ENCODE results near the gene RAB26. TPM values are rescaled to one million over a fixed set of nuclear protein-coding genes. Genes with fewer than 3 reads are reported as not detected.

The RAB26 gene
- total and polyA plus RNA-seq, 12 donors, result 0.26 to 6.4 (median 1.6) TPM

GRCh38 chr16:2183671-2184070 is 35.2 kb downstream of the RAB26 start:
- H3K4me1 ChIP-seq, result no peaks in the 10 kb centered on the region
- H3K27me3 ChIP-seq, result no peaks in the 10 kb centered on the region
- no peaks in the 10 kb centered on the region for H3K9me3 ChIP-seq
- 93% methylated on average over 29 to 30 of the region's 30 CpGs for WGBS, 2 donors
- TF ChIP-seq, protein P1, sequence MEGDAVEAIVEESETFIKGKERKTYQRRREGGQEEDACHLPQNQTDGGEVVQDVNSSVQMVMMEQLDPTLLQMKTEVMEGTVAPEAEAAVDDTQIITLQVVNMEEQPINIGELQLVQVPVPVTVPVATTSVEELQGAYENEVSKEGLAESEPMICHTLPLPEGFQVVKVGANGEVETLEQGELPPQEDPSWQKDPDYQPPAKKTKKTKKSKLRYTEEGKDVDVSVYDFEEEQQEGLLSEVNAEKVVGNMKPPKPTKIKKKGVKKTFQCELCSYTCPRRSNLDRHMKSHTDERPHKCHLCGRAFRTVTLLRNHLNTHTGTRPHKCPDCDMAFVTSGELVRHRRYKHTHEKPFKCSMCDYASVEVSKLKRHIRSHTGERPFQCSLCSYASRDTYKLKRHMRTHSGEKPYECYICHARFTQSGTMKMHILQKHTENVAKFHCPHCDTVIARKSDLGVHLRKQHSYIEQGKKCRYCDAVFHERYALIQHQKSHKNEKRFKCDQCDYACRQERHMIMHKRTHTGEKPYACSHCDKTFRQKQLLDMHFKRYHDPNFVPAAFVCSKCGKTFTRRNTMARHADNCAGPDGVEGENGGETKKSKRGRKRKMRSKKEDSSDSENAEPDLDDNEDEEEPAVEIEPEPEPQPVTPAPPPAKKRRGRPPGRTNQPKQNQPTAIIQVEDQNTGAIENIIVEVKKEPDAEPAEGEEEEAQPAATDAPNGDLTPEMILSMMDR (IDR thresholded peaks at IDR 0.05), result no peak
- no peak overlapping the region for H3K4me3 ChIP-seq
- H3K36me3 ChIP-seq, result no peaks in the 10 kb centered on the region
- DNase-seq, result no peak
- no peak overlapping the region for H3K27ac ChIP-seq
- intact Hi-C loops (cut with DNase I), result no loop called here
- ATAC-seq, result no peak

DNA sequence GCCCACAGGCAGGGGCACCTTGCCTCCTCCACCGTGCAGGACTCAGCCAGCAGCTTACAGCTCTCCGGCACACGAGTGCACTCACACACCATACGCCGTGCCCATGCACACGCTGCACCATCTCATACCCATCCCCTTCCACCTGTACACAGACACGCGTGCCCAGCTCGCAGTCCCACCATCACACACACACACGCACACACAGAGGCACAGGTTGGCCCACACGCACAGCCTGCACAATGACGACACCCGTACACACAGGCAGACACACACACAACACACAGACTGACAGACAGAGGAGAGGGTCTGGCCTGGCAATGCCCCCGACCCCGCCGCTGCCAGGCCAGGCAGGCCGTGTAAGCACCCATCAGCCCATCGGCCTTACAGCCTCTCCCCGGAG is 35.9 kb downstream of the RAB26 start:
- Histone ChIP-seq H3K4me3 (no peak overlapping the region), H3K4me1 (no peaks in the 10 kb centered on the region), H3K27me3 (no peaks in the 10 kb centered on the region), H3K9me3 (no peaks in the 10 kb centered on the region), H3K27ac (no peak overlapping the region), H3K36me3 (no peaks in the 10 kb centered on the region)
- intact Hi-C loops (cut with DNase I), result no loop called here
- ATAC-seq (no peak), DNase-seq (no peak)
- TF ChIP-seq, protein P1 (IDR thresholded peaks at IDR 0.05), result no peak
- 88 to 90% methylated on average over 19 of the region's 19 CpGs for WGBS, 2 donors

- DNase-seq (no peak), ATAC-seq (no peak)
- intact Hi-C loops (cut with DNase I), result no loop called here
- Histone ChIP-seq H3K9me3 (no peaks in the 10 kb centered on the region), H3K4me1 (no peaks in the 10 kb centered on the region), H3K27me3 (no peaks in the 10 kb centered on the region), H3K27ac (no peak overlapping the region), H3K4me3 (no peak overlapping the region), H3K36me3 (no peaks in the 10 kb centered on the region)
- WGBS, 2 donors, result 86 to 87% methylated on average over 17 to 20 of the region's 20 CpGs
- TF ChIP-seq, protein P1 (IDR thresholded peaks at IDR 0.05), result no peak
These were observed 36.5 kb downstream of the RAB26 start for GRCh38 chr16:2184962-2185361.

DNA sequence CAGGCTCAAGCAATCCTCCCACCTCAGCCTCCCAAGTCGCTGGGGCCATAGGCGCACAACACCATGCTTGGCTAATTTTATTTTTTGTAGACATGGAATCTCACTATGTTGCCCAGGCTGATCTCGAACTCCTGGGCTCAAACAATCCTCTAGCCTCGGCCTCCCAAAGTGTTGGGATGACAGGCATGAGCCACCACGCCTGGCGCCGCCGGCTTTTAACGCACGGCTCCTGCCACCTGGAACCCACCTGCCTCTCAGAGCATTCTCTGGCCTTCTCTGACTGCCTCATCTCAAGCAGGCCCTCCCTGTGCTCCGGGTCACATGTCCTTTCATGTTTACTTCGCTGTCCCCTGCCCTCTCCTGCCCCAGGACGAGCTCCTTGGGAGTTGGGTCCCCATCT is 37.6 kb downstream of the RAB26 start:
- no peaks in the 10 kb centered on the region for H3K27me3 ChIP-seq
- intact Hi-C loops (cut with DNase I), result no loop called here
- no peak for ATAC-seq
- no peak overlapping the region for H3K27ac ChIP-seq
- no peaks in the 10 kb centered on the region for H3K4me1 ChIP-seq
- no peaks in the 10 kb centered on the region for H3K9me3 ChIP-seq
- no peak overlapping the region for H3K4me3 ChIP-seq
- WGBS, 2 donors, result 88 to 91% methylated on average over 13 of the region's 13 CpGs
- H3K36me3 ChIP-seq, result no peaks in the 10 kb centered on the region
- TF ChIP-seq, protein P1 (IDR thresholded peaks at IDR 0.05), result no peak
- DNase-seq, result no peak

- DNase-seq, result no peak
- H3K36me3 ChIP-seq, result no peaks in the 10 kb centered on the region
- no peaks in the 10 kb centered on the region for H3K27me3 ChIP-seq
- H3K9me3 ChIP-seq, result no peaks in the 10 kb centered on the region
- no peak for ATAC-seq
- WGBS, 2 donors, result 79 to 89% methylated on average over 20 of the region's 20 CpGs
- intact Hi-C loops (cut with DNase I), result no loop called here
- H3K4me3 ChIP-seq, result no peak overlapping the region
- TF ChIP-seq, protein P1 (IDR thresholded peaks at IDR 0.05), result no peak
- H3K4me1 ChIP-seq, result no peaks in the 10 kb centered on the region
- H3K27ac ChIP-seq, result no peak overlapping the region
These were observed 38.1 kb downstream of the RAB26 start for GRCh38 chr16:2186505-2186904.

All from heart right ventricle (tissue), 16 donors.